HepG2 (cell line): ENCODE measurements around the gene CDX4. TPM values are rescaled to one million over a fixed set of nuclear protein-coding genes. Genes with fewer than 3 reads are reported as not detected.

Source experiments
- ATAC-seq: fragments of 200-7000 bp; cut with Tn5 transposase; 3 replicates; pipeline ENCODE4 v1.9.1; 2020; ENCODE audit warnings: mild to moderate bottlenecking, moderate library complexity
- BruUV-seq: library from RNA; stranded (reverse); fragments of 400-500 nt; replicated peaks from 2 replicates; lab custom pipeline; 2021; lab: Mats Ljungman, UMichigan
- CTCF ChIA-PET: fragments of 300-600 bp; formaldehyde crosslinking; extraction: SDS; loops from one replicate; lab custom pipeline; 2021; ENCODE audit warnings: low total read pairs, inconsistent platforms, low intra/inter-chr PET ratio; lab: Yijun Ruan, JAX
- POLR2A ChIA-PET: fragments of 350-600 bp; sonication (Branson Sonifier 250); formaldehyde crosslinking; loops from one replicate; lab custom pipeline; 2020; ENCODE audit warnings: antibody characterized with exemption, inconsistent platforms; lab: Yijun Ruan, JAX
- DNase-seq: peaks from one replicate; pipeline ENCODE4 v3.0.0-alpha.2; 2015; ENCODE audit warnings: low spot score
- FAIRE-seq: peaks from 3 replicates; lab custom pipeline; 2011; peaks lifted over from hg19 to GRCh38; lab: Jason Lieb, UNC
- H2AFZ ChIP-seq: one replicate; pipeline ENCODE4 v1.6.1; 2011; ENCODE audit warnings: low read length, inconsistent platforms
- H3K27ac ChIP-seq: fragments of 300-600 bp; 3 replicates; pipeline ENCODE4 v1.8.0; 2011; ENCODE audit warnings: mixed run types, mild to moderate bottlenecking, mixed read lengths, low read length, inconsistent platforms; ENCODE audit not compliant: insufficient read depth; ENCODE audit errors: extremely low read length
- H3K27me3 ChIP-seq, 2 experiments: fragments of 200-600 bp in 1 of 2; 2 replicates in 1 of 2; 3 replicates in 1 of 2; pipeline versions ENCODE4 v1.6.0 to v1.8.0; 2011; ENCODE audit warnings: low read length in 2 of 2, mild to moderate bottlenecking in 2 of 2, moderate library complexity in 2 of 2, inconsistent platforms in 1 of 2; ENCODE audit not compliant: insufficient read depth in 2 of 2, control insufficient read depth in 1 of 2
- H3K36me3 ChIP-seq, 2 experiments: fragments of 200-600 bp in 1 of 2; replicated peaks in 1 of 2; 2 replicates in 1 of 2; 3 replicates in 1 of 2; pipeline versions ENCODE4 v1.5.1 to v1.8.0; 2011; ENCODE audit warnings: low read length in 2 of 2, inconsistent platforms in 1 of 2; ENCODE audit not compliant: insufficient read depth in 2 of 2, control insufficient read depth in 1 of 2
- H3K4me1 ChIP-seq: 2 replicates; pipeline ENCODE4 v1.5.1; 2012; ENCODE audit warnings: low read length, inconsistent platforms; ENCODE audit not compliant: insufficient read depth
- H3K4me2 ChIP-seq: 2 replicates; pipeline ENCODE4 v1.6.0; 2011; ENCODE audit warnings: low read depth, low read length, inconsistent platforms
- H3K4me3 ChIP-seq, 3 experiments: fragments of 200-600 bp in 1 of 3; sonication (generic), shearing (Covaris generic) in 1 of 3; replicated peaks in 1 of 3; 2 replicates each; pipeline ENCODE4 v1.5.1; 2011 to 2016; ENCODE audit warnings: low read length in 3 of 3, inconsistent platforms in 2 of 3, low read depth in 2 of 3, mild to moderate bottlenecking in 2 of 3, control low read depth in 1 of 3, mixed read lengths in 1 of 3; ENCODE audit not compliant: insufficient read depth in 1 of 3
- H3K79me2 ChIP-seq: one replicate; pipeline ENCODE4 v1.6.1; 2011; ENCODE audit warnings: low read length, inconsistent platforms; ENCODE audit not compliant: insufficient read depth
- H3K9ac ChIP-seq: 2 replicates; pipeline ENCODE4 v1.6.0; 2011; ENCODE audit warnings: mild to moderate bottlenecking, low read depth, low read length, inconsistent platforms; ENCODE audit not compliant: insufficient read depth
- H3K9me3 ChIP-seq: 2 replicates; pipeline ENCODE4 v1.5.1; 2012; ENCODE audit warnings: mild to moderate bottlenecking, low read length
- H4K20me1 ChIP-seq: 2 replicates; pipeline ENCODE4 v1.6.0; 2011; ENCODE audit warnings: inconsistent platforms, mild to moderate bottlenecking, low read length, moderate library complexity; ENCODE audit not compliant: insufficient read depth
- BCL6 ChIP-seq: IDR thresholded peaks from 2 replicates; pipeline ENCODE4 v1.6.1; 2016; ENCODE audit warnings: missing genetic modification reagents, missing compliant biosample characterization
- DDIT3 ChIP-seq: sonication (generic); formaldehyde crosslinking; IDR thresholded peaks from 2 replicates; pipeline ENCODE4 v1.4.0; 2020; ENCODE audit warnings: mild to moderate bottlenecking, missing genetic modification reagents
- GLI4 ChIP-seq: sonication (generic); formaldehyde crosslinking; IDR thresholded peaks from 2 replicates; pipeline ENCODE4 v1.5.1; 2020; ENCODE audit warnings: missing genetic modification reagents, mild to moderate bottlenecking, moderate library complexity, borderline replicate concordance
- JUN ChIP-seq: sonication (generic); formaldehyde crosslinking; IDR thresholded peaks from 2 replicates; pipeline ENCODE4 v1.4.0; 2020; ENCODE audit warnings: mild to moderate bottlenecking, missing genetic modification reagents
- KLF12 ChIP-seq: sonication (generic); formaldehyde crosslinking; IDR thresholded peaks from 2 replicates; pipeline ENCODE4 v1.4.0; 2020; ENCODE audit warnings: missing genetic modification reagents, borderline replicate concordance
- MXD1 ChIP-seq: sonication (generic); formaldehyde crosslinking; IDR thresholded peaks from 2 replicates; pipeline ENCODE4 v1.4.0; 2020; ENCODE audit warnings: mild to moderate bottlenecking, missing genetic modification reagents
- NFIC ChIP-seq: IDR thresholded peaks from 2 replicates; pipeline ENCODE4 v1.6.1; 2012; ENCODE audit warnings: mild to moderate bottlenecking, low read length, inconsistent platforms
- NFKBIZ ChIP-seq: IDR thresholded peaks from 2 replicates; pipeline ENCODE4 v1.6.1; 2018; ENCODE audit warnings: missing genetic modification reagents, missing compliant biosample characterization
- RORA ChIP-seq: sonication (generic); formaldehyde crosslinking; IDR thresholded peaks from 2 replicates; pipeline ENCODE4 v1.5.0; 2020; ENCODE audit warnings: mild to moderate bottlenecking, missing genetic modification reagents, moderate library complexity
- SMC3 ChIP-seq: IDR thresholded peaks from 2 replicates; pipeline ENCODE4 v1.6.1; 2011; ENCODE audit warnings: low read length, improper control_type of control experiment
- TOPORS ChIP-seq: sonication (generic); formaldehyde crosslinking; IDR thresholded peaks from 2 replicates; pipeline ENCODE4 v1.8.0; 2023; ENCODE audit warnings: mild to moderate bottlenecking, missing genetic modification reagents
- TRIM24 ChIP-seq: sonication (generic); formaldehyde crosslinking; IDR thresholded peaks from 2 replicates; pipeline ENCODE4 v1.8.0; 2022; ENCODE audit warnings: mild to moderate bottlenecking, missing genetic modification reagents
- YEATS4 ChIP-seq: sonication (generic); formaldehyde crosslinking; IDR thresholded peaks from 2 replicates; pipeline ENCODE4 v1.4.0; 2020; ENCODE audit warnings: missing genetic modification reagents, borderline replicate concordance
- ZNF205 ChIP-seq: IDR thresholded peaks from 2 replicates; pipeline ENCODE4 v1.6.1; 2018; ENCODE audit warnings: missing biosample characterization, missing genetic modification reagents
- ZNF343 ChIP-seq: sonication (generic); formaldehyde crosslinking; IDR thresholded peaks from 2 replicates; pipeline ENCODE4 v1.4.0; 2020; ENCODE audit warnings: mild to moderate bottlenecking, missing genetic modification reagents
- ZNF589 ChIP-seq: sonication (generic); formaldehyde crosslinking; conservative IDR thresholded peaks from 2 replicates; pipeline ENCODE4 v1.8.0; 2022; ENCODE audit warnings: mild to moderate bottlenecking, moderate library complexity, missing genetic modification reagents
- in situ Hi-C: cut with HindIII; loops from 2 replicates; pipeline ENCODE4 v1.10.0; 2017; ENCODE audit warnings: low pct_unique_long_range_greater_than_20kb; ENCODE audit not compliant: extremely low pct_ligation_motif_present
- intact Hi-C: fragments of 100-400 bp; cut with micrococcal nuclease; formaldehyde crosslinking; loops from one replicate; pipeline ENCODE4 v1.10.0; 2022; ENCODE audit not compliant: unreplicated experiment
- polyA plus RNA-seq, 8 experiments: library from polyadenylated mRNA; depleted of rRNA in 3 of 8; stranded (reverse) in 7 of 8; unstranded in 1 of 8; fragments of >200 nt; fragmentation: Illumina TruSeq in 4 of 8; extraction: Trizol in 4 of 8; gene quantifications; 2 replicates each; pipeline versions ENCODE4 v1.2.1 to v1.2.3, GENCODE V29; 2011 to 2016; ENCODE audit warnings: low read depth in 4 of 8, missing spikeins in 1 of 8, mixed read lengths in 1 of 8; ENCODE audit not compliant: insufficient read depth in 1 of 8
- total RNA-seq, 5 experiments: library from RNA; depleted of rRNA; stranded (reverse); fragments of >200 nt; fragmentation: Illumina TruSeq; extraction: Trizol; gene quantifications; 2 replicates each; pipeline ENCODE4 v1.2.3, GENCODE V29; 2016; ENCODE audit warnings: low read depth in 1 of 5
- TF ChIP-seq, protein P1 (sequence below), 2 experiments: sonication (generic) in 1 of 2; formaldehyde crosslinking in 1 of 2; IDR thresholded peaks; 2 replicates each; pipeline versions ENCODE4 v1.5.1 to v1.6.1; 2011 to 2020; ENCODE audit warnings: borderline replicate concordance in 1 of 2, low read depth in 1 of 2, low read length in 1 of 2, mild to moderate bottlenecking in 1 of 2, missing genetic modification reagents in 1 of 2, moderate library complexity in 1 of 2

The CDX4 gene
- total and polyA plus RNA-seq, 2 of the 13 experiments (the other 11 are each of a cell fraction or from before 2014, with no cell fraction given), result not detected

- intact Hi-C loops (no loop called here), in situ Hi-C loops (no loop called here)
- no peak for FAIRE-seq
- no peaks in the 10 kb centered on the region for H3K9me3 ChIP-seq
- no peak for TF ChIP-seq RORA (CRISPR knock-in tag)
- no peak for TF ChIP-seq KLF12 (CRISPR knock-in tag)
- no peak for TF ChIP-seq BCL6 (CRISPR knock-in tag)
- no peak for TF ChIP-seq TOPORS (CRISPR knock-in tag)
- no peak for TF ChIP-seq ZNF205
- TF ChIP-seq, protein P1, sequence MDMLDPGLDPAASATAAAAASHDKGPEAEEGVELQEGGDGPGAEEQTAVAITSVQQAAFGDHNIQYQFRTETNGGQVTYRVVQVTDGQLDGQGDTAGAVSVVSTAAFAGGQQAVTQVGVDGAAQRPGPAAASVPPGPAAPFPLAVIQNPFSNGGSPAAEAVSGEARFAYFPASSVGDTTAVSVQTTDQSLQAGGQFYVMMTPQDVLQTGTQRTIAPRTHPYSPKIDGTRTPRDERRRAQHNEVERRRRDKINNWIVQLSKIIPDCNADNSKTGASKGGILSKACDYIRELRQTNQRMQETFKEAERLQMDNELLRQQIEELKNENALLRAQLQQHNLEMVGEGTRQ (IDR thresholded peaks at IDR 0.05; ENCODE audit: low read depth, low read length), result no peak
- TF ChIP-seq, protein P1 (CRISPR knock-in tag; IDR thresholded peaks at IDR 0.05; ENCODE audit: borderline replicate concordance), result no peak
- TF ChIP-seq TRIM24 (CRISPR knock-in tag), result no peak
- TF ChIP-seq JUN, result no peak
- TF ChIP-seq NFIC, result no peak
- TF ChIP-seq SMC3, result no peak
- no peak for TF ChIP-seq YEATS4 (CRISPR knock-in tag)
- no peak for TF ChIP-seq ZNF589
- no peak for TF ChIP-seq NFKBIZ (CRISPR knock-in tag)
- no peak for TF ChIP-seq GLI4 (CRISPR knock-in tag)
- no peak for TF ChIP-seq ZNF343
- no peak for TF ChIP-seq MXD1
- TF ChIP-seq DDIT3 (CRISPR knock-in tag), result no peak
- TF ChIP-seq, all 625 proteins: peak for 0
- H3K4me1 ChIP-seq, result no peaks in the 10 kb centered on the region
- H4K20me1 ChIP-seq, result no peaks in the 10 kb centered on the region
- BruUV-seq, result no TSS peak
- H2AFZ ChIP-seq, result no peak overlapping the region
- H3K9ac ChIP-seq, result no peak overlapping the region
- H3K4me3 ChIP-seq, result no peak overlapping the region
- H3K27me3 ChIP-seq, result no peaks in the 10 kb centered on the region
- POLR2A ChIA-PET, result no interaction called here
- H3K36me3 ChIP-seq, result no peaks in the 10 kb centered on the region
- no peak overlapping the region for H3K4me2 ChIP-seq
- CTCF ChIA-PET, result no interaction called here
- no peak for DNase-seq
- no peaks in the 10 kb centered on the region for H3K79me2 ChIP-seq
- no peak for ATAC-seq
- H3K27ac ChIP-seq, result no peak overlapping the region
Observed at GRCh38 chrX:73468376-73468775, 21.5 kb downstream of the CDX4 start.
